GM18511 (cell line): ENCODE data around the gene VCL.
"Not testable (repeated sequence)": the region's sequence is repeated elsewhere in the genome, so short reads cannot be mapped to it uniquely, and the experiment has no call there.

ENCODE experiments used
- ATAC-seq: cut with Tn5 transposase; IDR thresholded peaks from one replicate; pipeline ENCODE4 v1.9.1; 2021; ENCODE audit warnings: mild to moderate bottlenecking, moderate library complexity; ENCODE audit not compliant: unreplicated experiment

The VCL gene

GRCh38 chr10:74140553-74140952, 142.6 kb downstream of the VCL start:
- ATAC-seq: no peak

GRCh38 chr10:74145133-74145532, 147.2 kb downstream of the VCL start:
- ATAC-seq: no peak

GRCh38 chr10:74146980-74147379, 149.1 kb downstream of the VCL start:
- ATAC-seq: not testable (repeated sequence)

- peak; percentile 47 for ATAC-seq
Measured at GRCh38 chr10:74150204-74150989, 152.5 kb downstream of the VCL start, which contains the start of gene AP3M1. Gene AP3M1 (minus strand): TSS chr10:74150828. CDS start chr10:74138379, 12,449 bp downstream.

- ATAC-seq: peak; percentile 82
Measured at GRCh38 chr10:74150990-74151878, 153.3 kb downstream of the VCL start, which contains the start of gene ADK. Gene ADK (plus strand): TSS chr10:74151221. CDS start chr10:74151279, 58 bp downstream.

- ATAC-seq: no peak
Measured at GRCh38 chr10:74151879-74152722, 154.2 kb downstream of the VCL start.

GRCh38 chr10:74153123-74153522, 155.2 kb downstream of the VCL start:
- ATAC-seq: no peak

- ATAC-seq: no peak
Measured at GRCh38 chr10:74153676-74154075, 155.8 kb downstream of the VCL start.

- peak; percentile 67 for ATAC-seq
Measured at GRCh38 chr10:74156919-74157289, 159.0 kb downstream of the VCL start.

GRCh38 chr10:74160013-74160412, 162.1 kb downstream of the VCL start:
- no peak for ATAC-seq

GRCh38 chr10:74163319-74164068, 165.6 kb downstream of the VCL start:
- no peak for ATAC-seq

GRCh38 chr10:74164716-74165529, 167.0 kb downstream of the VCL start:
- ATAC-seq: no peak

- no peak for ATAC-seq
Measured at GRCh38 chr10:74165530-74165901, 167.6 kb downstream of the VCL start.

- no peak for ATAC-seq
Measured at GRCh38 chr10:74167443-74167842, 169.5 kb downstream of the VCL start.
